GM19351 (cell line): ENCODE data around the gene RXFP2.

ENCODE experiments used
- ATAC-seq: cut with Tn5 transposase; IDR thresholded peaks from one replicate; pipeline ENCODE4 v1.9.1; 2021; ENCODE audit warnings: mild to moderate bottlenecking, moderate library complexity; ENCODE audit not compliant: unreplicated experiment

The RXFP2 gene

DNA sequence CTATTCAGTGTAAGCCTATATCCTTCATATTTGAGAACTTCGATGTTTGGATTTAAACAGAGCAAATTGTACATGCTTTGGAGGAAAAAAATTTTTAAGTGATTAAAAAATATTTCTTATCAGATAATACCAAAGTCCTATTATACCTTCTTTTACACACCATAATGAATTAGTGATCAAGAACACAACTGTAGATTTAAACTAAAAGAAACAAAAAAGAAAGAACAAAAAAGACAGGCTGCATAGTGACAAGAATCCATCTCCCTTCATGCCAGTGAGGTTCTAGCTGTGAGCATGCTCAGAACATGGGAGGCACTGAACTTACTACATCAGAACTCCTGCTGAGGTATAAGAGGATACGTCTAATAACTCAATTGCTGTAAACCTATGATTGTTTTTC, at the start of gene RXFP2:
Gene RXFP2 (plus strand): TSS at position 301 of the 400 bp plus-strand sequence. CDS start 87 bp downstream, at position 388.
- no peak for ATAC-seq

DNA sequence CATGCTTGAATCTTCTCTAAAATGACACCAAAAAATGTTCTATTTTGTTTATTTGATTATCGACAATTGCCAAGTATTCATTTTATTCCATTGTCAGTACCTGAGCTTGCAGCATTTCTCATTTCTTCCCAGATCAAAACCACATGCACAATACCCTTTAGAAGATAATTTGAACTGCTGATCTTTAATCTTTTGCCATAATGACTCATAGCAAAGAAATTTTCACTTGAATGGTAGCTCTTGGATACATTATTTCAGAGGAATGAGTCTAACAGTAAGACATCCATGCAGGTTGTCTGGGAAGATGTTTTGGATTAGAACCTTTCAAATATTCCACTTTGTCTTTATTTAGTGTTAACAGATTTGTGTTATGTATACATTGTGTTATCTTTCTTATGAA, 42.0 kb upstream of the RXFP2 start:
- ATAC-seq = no peak

- no peak for ATAC-seq
Observed at GRCh38 chr13:31699650-31700049, 39.7 kb upstream of the RXFP2 start.

GRCh38 chr13:31703780-31704179, 35.5 kb upstream of the RXFP2 start:
- ATAC-seq = no peak

- ATAC-seq = no peak
Observed at GRCh38 chr13:31706105-31706504, 33.2 kb upstream of the RXFP2 start.

- no peak for ATAC-seq
Observed at GRCh38 chr13:31717583-31717982, 21.7 kb upstream of the RXFP2 start.

GRCh38 chr13:31719214-31719613, 20.1 kb upstream of the RXFP2 start:
- no peak for ATAC-seq

GRCh38 chr13:31722673-31723072, 16.7 kb upstream of the RXFP2 start:
- ATAC-seq = no peak

- no peak for ATAC-seq
Observed at GRCh38 chr13:31725841-31726240, 13.5 kb upstream of the RXFP2 start.

GRCh38 chr13:31731921-31732320, 7.4 kb upstream of the RXFP2 start:
- ATAC-seq = no peak

DNA sequence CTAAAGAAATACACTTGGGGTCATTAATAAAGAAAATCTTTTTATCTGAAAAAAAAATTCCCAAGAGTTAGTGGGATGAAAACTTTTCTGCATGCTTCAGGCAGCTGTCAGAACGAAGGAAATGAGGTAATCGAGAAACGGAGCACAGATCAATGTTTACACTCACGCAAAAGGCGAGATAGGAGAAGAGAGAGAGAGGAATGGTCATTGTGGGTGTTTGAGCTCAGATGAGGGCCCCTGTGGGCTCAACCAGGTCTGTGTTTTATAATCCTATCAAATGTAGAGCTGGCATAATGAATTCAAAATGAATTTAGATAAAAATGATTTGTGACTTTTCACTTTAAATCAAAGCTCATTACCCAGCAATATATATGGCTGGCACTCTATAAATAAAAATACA, 6.3 kb upstream of the RXFP2 start:
- ATAC-seq = no peak

GRCh38 chr13:31733647-31734046, 5.7 kb upstream of the RXFP2 start:
- no peak for ATAC-seq

DNA sequence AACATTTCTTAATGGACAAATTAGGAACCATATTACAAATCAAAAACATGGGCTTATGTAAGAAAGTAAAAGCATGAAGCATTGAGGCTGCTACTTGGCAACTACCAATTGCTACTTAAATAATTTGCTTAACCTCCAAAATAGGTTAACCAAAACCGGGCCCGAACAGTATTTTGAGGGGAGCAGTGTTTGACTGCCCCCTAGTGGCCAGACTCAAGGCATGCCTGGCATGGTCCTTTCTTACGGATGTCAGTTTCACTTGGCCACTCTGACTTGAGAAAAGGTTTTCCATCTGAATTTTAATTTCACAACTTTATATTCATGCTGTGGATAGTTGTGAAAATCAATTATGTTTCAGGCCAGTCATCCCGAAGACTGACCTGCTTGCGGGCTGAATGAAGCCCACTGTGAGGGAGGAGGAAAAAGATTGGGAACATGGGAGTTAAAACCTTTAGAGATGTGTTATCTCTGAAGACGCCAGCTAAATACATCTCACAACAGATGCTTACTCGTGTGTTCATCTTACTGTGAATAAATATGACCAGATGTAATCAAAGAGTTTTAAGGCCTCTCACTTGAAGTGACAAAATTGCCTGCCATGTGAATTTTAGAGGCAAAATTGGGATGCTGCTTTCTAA, 2.9 kb downstream of the RXFP2 start:
- peak; percentile 98 for ATAC-seq

DNA sequence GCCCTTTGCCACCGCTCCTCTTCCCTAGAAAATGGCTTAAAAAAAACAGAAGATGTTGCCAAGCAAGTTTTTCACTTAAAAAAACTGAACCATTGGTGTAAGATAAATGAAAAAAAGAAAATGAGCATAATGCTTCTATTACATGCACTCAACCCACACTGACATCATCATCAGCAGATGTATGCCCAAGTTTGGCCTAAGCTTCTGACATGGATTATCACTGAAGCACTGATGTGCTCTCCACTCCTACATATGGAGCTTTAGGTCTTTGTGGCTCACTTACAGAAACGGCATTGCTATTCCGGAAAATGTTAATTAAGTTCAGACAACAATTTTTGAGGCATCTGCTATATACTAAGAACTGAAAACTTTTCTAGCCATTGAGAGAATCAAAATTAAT, 8.0 kb downstream of the RXFP2 start:
- ATAC-seq = no peak

DNA sequence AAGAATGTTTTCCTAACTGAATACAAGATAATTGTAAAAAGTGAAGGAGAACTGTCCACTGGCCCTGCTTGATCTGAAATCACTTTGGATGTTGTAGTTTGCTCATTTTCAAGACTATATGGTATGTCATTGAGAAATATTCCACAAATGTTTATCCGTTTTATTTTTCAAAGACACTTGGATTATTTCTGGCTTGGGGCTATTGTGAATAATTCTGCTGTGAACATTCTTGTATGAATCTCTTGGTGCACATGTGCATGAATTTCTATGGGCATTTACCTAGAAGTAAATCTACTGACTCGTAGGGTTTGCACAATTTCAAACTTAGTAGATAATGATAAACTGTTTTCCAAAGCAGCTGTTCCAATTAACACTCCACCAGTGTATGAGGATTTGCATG, 8.6 kb downstream of the RXFP2 start:
- ATAC-seq = no peak

- ATAC-seq = no peak
Observed at GRCh38 chr13:31749929-31750328, 10.6 kb downstream of the RXFP2 start.

DNA sequence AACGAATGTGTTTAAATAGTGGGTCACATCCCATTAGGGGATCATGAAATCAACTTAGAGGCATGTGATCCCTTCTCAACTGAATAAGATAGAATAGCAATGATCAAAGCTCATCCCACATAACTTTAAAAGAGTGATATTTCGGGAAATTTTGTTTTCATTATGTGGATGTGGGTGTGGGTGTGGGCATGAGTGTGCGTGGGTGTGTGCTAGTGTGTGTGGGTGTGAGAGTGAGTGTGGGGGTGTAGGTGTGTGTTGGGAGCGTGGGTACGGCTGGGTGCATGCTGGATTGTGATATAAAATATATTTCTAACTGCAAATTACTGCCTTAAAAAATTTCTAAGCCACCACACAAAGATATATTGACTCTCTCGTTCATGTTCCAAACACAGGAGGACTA, 15.9 kb downstream of the RXFP2 start:
- no peak for ATAC-seq

GRCh38 chr13:31755803-31756212, 16.5 kb downstream of the RXFP2 start:
- ATAC-seq = no peak

- no peak for ATAC-seq
Observed at GRCh38 chr13:31756346-31756745, 17.0 kb downstream of the RXFP2 start.

GRCh38 chr13:31761951-31762350, 22.6 kb downstream of the RXFP2 start:
- no peak for ATAC-seq

- ATAC-seq = no peak
Observed at GRCh38 chr13:31764556-31764955, 25.2 kb downstream of the RXFP2 start.

DNA sequence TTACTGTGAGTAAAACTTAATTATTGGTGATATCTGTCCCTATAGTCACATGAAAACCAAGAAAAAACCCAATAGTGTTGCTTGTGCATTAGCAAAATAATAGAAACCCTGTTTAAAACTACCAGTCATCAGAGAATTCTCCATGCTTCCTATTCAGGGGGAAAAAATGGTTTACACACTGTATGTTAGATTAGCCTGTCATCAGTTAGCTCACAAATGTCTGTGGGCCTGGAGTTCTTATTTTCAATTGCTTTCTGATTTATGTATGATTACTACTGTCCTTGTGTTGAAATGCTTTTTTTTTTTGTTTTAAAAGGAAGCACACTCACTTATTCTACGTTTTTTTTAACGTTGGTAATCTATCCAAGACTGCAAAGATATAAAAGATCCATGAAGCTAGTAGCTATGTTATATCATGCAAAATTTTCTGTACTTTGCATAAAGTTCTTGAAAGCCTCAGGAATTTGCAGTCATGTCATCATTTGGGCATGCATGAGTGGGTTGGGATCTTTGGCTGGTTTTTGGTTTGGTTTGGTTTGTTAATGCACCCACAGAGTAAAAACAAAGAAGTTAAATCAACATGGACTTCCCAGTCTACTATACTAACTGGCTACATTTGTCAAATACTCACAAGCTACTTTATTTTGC, 25.9 kb downstream of the RXFP2 start:
- ATAC-seq = no peak
